K562 (cell line): ENCODE results near the gene SIAE. TPM values are rescaled to one million over a fixed set of nuclear protein-coding genes. Genes with fewer than 3 reads are reported as not detected.

Experiments used
- ATAC-seq: fragments of 200-7000 bp; cut with Tn5 transposase; 3 replicates; pipeline ENCODE4 v1.9.1; 2020; ENCODE audit warnings: moderate library complexity
- BruUV-seq: library from RNA; stranded (reverse); fragments of 400-500 nt; replicated peaks from 2 replicates; lab custom pipeline; 2021; lab: Mats Ljungman, UMichigan
- CTCF ChIA-PET: fragments of 300-600 bp; formaldehyde crosslinking; extraction: SDS; loops from one replicate; lab custom pipeline; 2021; ENCODE audit warnings: low intra/inter-chr PET ratio; lab: Yijun Ruan, JAX
- POLR2A ChIA-PET: fragments of 300-600, 350-650 bp; sonication (Branson Sonifier 250); formaldehyde crosslinking; extraction: SDS; loops from one replicate; lab custom pipeline; 2021; ENCODE audit warnings: antibody characterized with exemption, inconsistent platforms; lab: Yijun Ruan, JAX
- DNase-seq, 4 experiments: peaks; one replicate each; pipeline versions ENCODE4 v3.0.0 to v3.0.0-alpha.2; 2011 to 2018; ENCODE audit warnings: low spot score in 3 of 4, mixed read lengths in 3 of 4; ENCODE audit errors: extremely low read depth in 1 of 4
- FAIRE-seq: peaks from 2 replicates; lab custom pipeline; 2011; peaks lifted over from hg19 to GRCh38; lab: Jason Lieb, UNC
- H2AFZ ChIP-seq: 2 replicates; pipeline ENCODE4 v1.6.0; 2011; ENCODE audit warnings: low read depth, low read length, control low read depth, inconsistent platforms
- H3K27ac ChIP-seq: fragments of 200-600 bp; 3 replicates; pipeline ENCODE4 v1.8.0; 2011; ENCODE audit warnings: low read depth, mild to moderate bottlenecking, control low read depth, inconsistent platforms, low read length, moderate library complexity, mixed read lengths; ENCODE audit errors: extremely low read depth
- H3K27me3 ChIP-seq, 2 experiments: fragments of 300-600 bp in 1 of 2; 2 replicates in 1 of 2; 3 replicates in 1 of 2; pipeline versions ENCODE4 v1.6.0 to v1.8.0; 2011; ENCODE audit warnings: inconsistent platforms in 2 of 2, low read length in 2 of 2, mild to moderate bottlenecking in 1 of 2, mixed read lengths in 1 of 2, moderate library complexity in 1 of 2; ENCODE audit not compliant: control insufficient read depth in 2 of 2, insufficient read depth in 2 of 2
- H3K36me3 ChIP-seq: fragments of 300-600 bp; 3 replicates; pipeline ENCODE4 v1.8.0; 2011; ENCODE audit warnings: mild to moderate bottlenecking, low read length, inconsistent platforms; ENCODE audit not compliant: control insufficient read depth, insufficient read depth
- H3K4me1 ChIP-seq, 2 experiments: fragments of 200-600 bp in 1 of 2; replicated peaks in 1 of 2; 2 replicates in 1 of 2; 3 replicates in 1 of 2; pipeline versions ENCODE4 v1.5.1 to v1.8.0; 2011; ENCODE audit warnings: inconsistent platforms in 2 of 2, low read length in 2 of 2, mild to moderate bottlenecking in 1 of 2, mixed read lengths in 1 of 2, moderate library complexity in 1 of 2; ENCODE audit not compliant: control insufficient read depth in 2 of 2, insufficient read depth in 2 of 2
- H3K4me2 ChIP-seq: 2 replicates; pipeline ENCODE4 v1.6.1; 2011; ENCODE audit warnings: low read length, control low read depth, inconsistent platforms, mixed read lengths; ENCODE audit not compliant: insufficient read depth
- H3K4me3 ChIP-seq: fragments of 200-600 bp; sonication (generic), shearing (Covaris generic); 2 replicates; pipeline ENCODE4 v1.5.1; 2016; ENCODE audit warnings: control low read depth, inconsistent platforms
- H3K79me2 ChIP-seq: fragments of 200-600 bp; 3 replicates; pipeline ENCODE4 v1.8.0; 2011; ENCODE audit warnings: low read length, inconsistent platforms; ENCODE audit not compliant: control insufficient read depth, insufficient read depth
- H3K9ac ChIP-seq, 2 experiments: 2 replicates each; pipeline versions ENCODE4 v1.6.0 to v1.6.1; 2011; ENCODE audit warnings: low read depth in 2 of 2, low read length in 2 of 2, control low read depth in 1 of 2, inconsistent platforms in 1 of 2, mild to moderate bottlenecking in 1 of 2, mixed read lengths in 1 of 2; ENCODE audit not compliant: insufficient read depth in 1 of 2
- H3K9me1 ChIP-seq: one replicate; pipeline ENCODE4 v1.6.0; 2011; ENCODE audit warnings: inconsistent platforms, mild to moderate bottlenecking, low read length, moderate library complexity; ENCODE audit not compliant: control insufficient read depth, insufficient read depth
- H3K9me3 ChIP-seq: replicated peaks from 2 replicates; pipeline ENCODE4 v1.5.1; 2011; ENCODE audit warnings: low read depth, low read length, inconsistent platforms; ENCODE audit not compliant: control insufficient read depth, insufficient read depth
- H4K20me1 ChIP-seq: replicated peaks from 2 replicates; pipeline ENCODE4 v1.6.1; 2011; ENCODE audit warnings: low read length, inconsistent platforms, mixed read lengths; ENCODE audit not compliant: control insufficient read depth, insufficient read depth
- NCOA6 ChIP-seq: fragments of 450-650 bp; IDR thresholded peaks from 2 replicates; pipeline ENCODE4 v1.6.1; 2017; ENCODE audit warnings: mild to moderate bottlenecking
- PYGO2 ChIP-seq: fragments of 450-650 bp; IDR thresholded peaks from 2 replicates; pipeline ENCODE4 v1.6.1; 2016; ENCODE audit warnings: mild to moderate bottlenecking, missing genetic modification characterization, moderate library complexity, missing compliant biosample characterization
- TAF1 ChIP-seq: IDR thresholded peaks from 2 replicates; pipeline ENCODE4 v1.6.1; 2011; ENCODE audit warnings: mild to moderate bottlenecking, low read length, moderate library complexity; ENCODE audit not compliant: insufficient read depth, control insufficient read depth, severe bottlenecking; ENCODE audit errors: extremely low read depth
- ZNF75A ChIP-seq: fragments of 450-650 bp; formaldehyde crosslinking; IDR thresholded peaks from 2 replicates; pipeline ENCODE4 v1.4.0; 2020; ENCODE audit warnings: mild to moderate bottlenecking
- WGBS: fragments of 100-300 bp; shearing (Covaris generic); methylation state at CpG from one replicate; pipeline ENCODE4 v1.1.6; 2016; ENCODE audit warnings: low coverage, mixed read lengths; ENCODE audit not compliant: insufficient coverage; ENCODE audit errors: missing lambda C conversion rate; 5-methylcytosine and 5-hydroxymethylcytosine counted together
- in situ Hi-C: fragments of 300-500 bp; cut with MboI; formaldehyde crosslinking; loops from 4 replicates; pipeline ENCODE4 v1.15.0; 2018; ENCODE audit warnings: inconsistent platforms, mixed read lengths
- intact Hi-C: fragments of 100-400 bp; cut with micrococcal nuclease; formaldehyde crosslinking; loops from 2 replicates; pipeline ENCODE4 v1.14.2; 2022
- polyA plus RNA-seq, 8 experiments: library from polyadenylated mRNA; depleted of rRNA in 4 of 8; stranded (reverse) in 5 of 8; unstranded in 3 of 8; fragments of >200 nt; fragmentation: Nextera tagmentation in 2 of 8; fragmentation: Illumina TruSeq in 1 of 8; extraction: Ambion mirVana in 2 of 8; extraction: Trizol in 1 of 8; gene quantifications; 2 replicates each; pipeline versions ENCODE4 v1.2.1 to v1.2.3, GENCODE V29; 2011 to 2014; ENCODE audit warnings: inconsistent platforms in 1 of 8, missing spikeins in 1 of 8
- total RNA-seq, 7 experiments: library from RNA; depleted of rRNA in 6 of 7; stranded (reverse); fragments of >200 nt in 6 of 7; fragmentation: Illumina TruSeq in 2 of 7; extraction: Trizol in 2 of 7; gene quantifications; 2 replicates each; pipeline versions ENCODE4 v1.2.1 to v1.2.3, GENCODE V29; 2011 to 2021; ENCODE audit warnings: low replicate concordance in 1 of 7
- TF ChIP-seq, protein P1 (sequence below): conservative IDR thresholded peaks from 2 replicates; pipeline ENCODE4 v1.6.1; 2011; ENCODE audit warnings: low read depth, mild to moderate bottlenecking, low read length; ENCODE audit not compliant: control insufficient read depth

SIAE gene
- total and polyA plus RNA-seq, 9 of the 15 experiments (the other 6 are each of a cell fraction or from before 2014, with no cell fraction given) = 0.89 to 9.6 (median 3.7) TPM

DNA sequence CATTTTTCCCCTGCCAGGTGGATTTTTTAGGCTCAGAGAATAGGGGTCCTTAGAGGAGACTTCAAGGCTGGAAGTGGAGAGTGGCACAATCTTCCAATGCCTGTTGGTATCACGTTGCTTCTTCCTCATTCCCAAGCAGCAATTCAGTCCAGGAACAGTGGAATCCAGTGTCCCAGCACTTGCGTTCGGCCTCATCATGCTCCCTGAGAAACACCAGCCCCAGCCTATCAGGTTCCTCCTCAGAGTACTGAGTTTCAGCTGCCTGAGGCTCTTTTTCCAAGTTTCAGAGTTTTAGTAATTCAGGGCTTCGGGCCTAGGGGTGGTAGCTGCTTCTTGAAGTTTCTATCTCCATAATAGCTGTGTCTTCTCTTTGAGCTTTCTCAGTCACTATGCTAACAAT is 34.3 kb upstream of the SIAE start:
- DNase-seq (no peak), FAIRE-seq (no peak), ATAC-seq (no peak)
- BruUV-seq = no TSS peak
- Histone ChIP-seq H3K4me2 (no peak overlapping the region), H3K9me1 (no peaks in the 10 kb centered on the region), H3K9me3 (peaks cover 2% of the 10 kb centered on the region; the same call in 1 of the 2 replicates), H3K27me3 (peaks cover 10 to 14% of the 10 kb centered on the region in 2 experiments; a peak in 3 of 5 replicates), H3K36me3 (no peaks in the 10 kb centered on the region), H2AFZ (no peak overlapping the region), H3K27ac (no peak overlapping the region), H3K4me1 (no peaks in the 10 kb centered on the region), H3K9ac (no peak overlapping the region), H4K20me1 (no peaks in the 10 kb centered on the region), H3K79me2 (no peaks in the 10 kb centered on the region), H3K4me3 (no peak overlapping the region)
- 2% methylated on average over 4 of the region's 4 CpGs for WGBS
- intact Hi-C loops (no loop called here), in situ Hi-C loops (no loop called here)
- TF ChIP-seq NCOA6 (no peak), ZNF75A (CRISPR knock-in tag) (no peak), TAF1 (no peak), PYGO2 (tag) (no peak)
- TF ChIP-seq, protein P1, sequence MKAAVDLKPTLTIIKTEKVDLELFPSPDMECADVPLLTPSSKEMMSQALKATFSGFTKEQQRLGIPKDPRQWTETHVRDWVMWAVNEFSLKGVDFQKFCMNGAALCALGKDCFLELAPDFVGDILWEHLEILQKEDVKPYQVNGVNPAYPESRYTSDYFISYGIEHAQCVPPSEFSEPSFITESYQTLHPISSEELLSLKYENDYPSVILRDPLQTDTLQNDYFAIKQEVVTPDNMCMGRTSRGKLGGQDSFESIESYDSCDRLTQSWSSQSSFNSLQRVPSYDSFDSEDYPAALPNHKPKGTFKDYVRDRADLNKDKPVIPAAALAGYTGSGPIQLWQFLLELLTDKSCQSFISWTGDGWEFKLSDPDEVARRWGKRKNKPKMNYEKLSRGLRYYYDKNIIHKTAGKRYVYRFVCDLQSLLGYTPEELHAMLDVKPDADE = no peak
- CTCF ChIA-PET = no interaction called here
- POLR2A ChIA-PET = interaction anchor here (0.9 kb wide), 1 partner anchor 37 kb away, joined by 5 read pairs; no protein-coding TSS in a partner anchor
